A549 (cell line): ENCODE data around the gene TNRC6A.

ENCODE experiments used
- JUN ChIP-seq, 2 experiments: fragments of >200 bp; sonication (Bioruptor Twin); formaldehyde crosslinking; IDR thresholded peaks; 2 replicates in 1 of 2; 3 replicates in 1 of 2; pipeline ENCODE4 v1.6.1; 2016 to 2017
- POLR2A ChIP-seq: IDR thresholded peaks from 2 replicates; pipeline ENCODE4 v1.6.1; 2012; ENCODE audit warnings: mild to moderate bottlenecking, low read length
- RCOR1 ChIP-seq: fragments of 150-350 bp; IDR thresholded peaks from 2 replicates; pipeline ENCODE4 v1.6.1; 2014; ENCODE audit warnings: antibody characterized with exemption, low read length, low read depth
- TF ChIP-seq, protein P1 (sequence below): fragments of 200-600 bp; sonication (generic); IDR thresholded peaks from 2 replicates; pipeline ENCODE4 v1.6.1; 2016; ENCODE audit warnings: antibody characterized with exemption, mild to moderate bottlenecking, moderate library complexity
- TF ChIP-seq, protein P2 (sequence below): IDR thresholded peaks from 2 replicates; pipeline ENCODE4 v1.6.1; 2012
- TF ChIP-seq, protein P3 (sequence below): fragments of >200 bp; sonication (Bioruptor Twin); formaldehyde crosslinking; IDR thresholded peaks from 3 replicates; pipeline ENCODE4 v1.5.1; 2016

DNA sequence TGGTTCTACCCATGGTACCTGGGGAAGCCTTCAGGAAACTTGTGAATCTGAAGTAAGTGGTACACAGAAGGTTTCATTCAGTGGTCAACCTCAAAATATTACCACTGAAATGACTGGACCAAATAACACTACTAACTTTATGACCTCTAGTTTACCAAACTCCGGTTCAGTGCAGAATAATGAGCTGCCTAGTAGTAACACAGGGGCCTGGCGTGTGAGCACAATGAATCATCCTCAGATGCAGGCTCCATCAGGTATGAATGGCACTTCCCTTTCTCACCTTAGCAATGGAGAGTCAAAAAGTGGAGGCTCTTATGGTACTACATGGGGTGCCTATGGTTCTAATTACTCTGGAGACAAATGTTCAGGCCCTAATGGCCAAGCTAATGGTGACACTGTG is 60.4 kb downstream of the TNRC6A start:
- TF ChIP-seq, protein P1, sequence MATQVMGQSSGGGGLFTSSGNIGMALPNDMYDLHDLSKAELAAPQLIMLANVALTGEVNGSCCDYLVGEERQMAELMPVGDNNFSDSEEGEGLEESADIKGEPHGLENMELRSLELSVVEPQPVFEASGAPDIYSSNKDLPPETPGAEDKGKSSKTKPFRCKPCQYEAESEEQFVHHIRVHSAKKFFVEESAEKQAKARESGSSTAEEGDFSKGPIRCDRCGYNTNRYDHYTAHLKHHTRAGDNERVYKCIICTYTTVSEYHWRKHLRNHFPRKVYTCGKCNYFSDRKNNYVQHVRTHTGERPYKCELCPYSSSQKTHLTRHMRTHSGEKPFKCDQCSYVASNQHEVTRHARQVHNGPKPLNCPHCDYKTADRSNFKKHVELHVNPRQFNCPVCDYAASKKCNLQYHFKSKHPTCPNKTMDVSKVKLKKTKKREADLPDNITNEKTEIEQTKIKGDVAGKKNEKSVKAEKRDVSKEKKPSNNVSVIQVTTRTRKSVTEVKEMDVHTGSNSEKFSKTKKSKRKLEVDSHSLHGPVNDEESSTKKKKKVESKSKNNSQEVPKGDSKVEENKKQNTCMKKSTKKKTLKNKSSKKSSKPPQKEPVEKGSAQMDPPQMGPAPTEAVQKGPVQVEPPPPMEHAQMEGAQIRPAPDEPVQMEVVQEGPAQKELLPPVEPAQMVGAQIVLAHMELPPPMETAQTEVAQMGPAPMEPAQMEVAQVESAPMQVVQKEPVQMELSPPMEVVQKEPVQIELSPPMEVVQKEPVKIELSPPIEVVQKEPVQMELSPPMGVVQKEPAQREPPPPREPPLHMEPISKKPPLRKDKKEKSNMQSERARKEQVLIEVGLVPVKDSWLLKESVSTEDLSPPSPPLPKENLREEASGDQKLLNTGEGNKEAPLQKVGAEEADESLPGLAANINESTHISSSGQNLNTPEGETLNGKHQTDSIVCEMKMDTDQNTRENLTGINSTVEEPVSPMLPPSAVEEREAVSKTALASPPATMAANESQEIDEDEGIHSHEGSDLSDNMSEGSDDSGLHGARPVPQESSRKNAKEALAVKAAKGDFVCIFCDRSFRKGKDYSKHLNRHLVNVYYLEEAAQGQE: no peak
- TF ChIP-seq, protein P2, sequence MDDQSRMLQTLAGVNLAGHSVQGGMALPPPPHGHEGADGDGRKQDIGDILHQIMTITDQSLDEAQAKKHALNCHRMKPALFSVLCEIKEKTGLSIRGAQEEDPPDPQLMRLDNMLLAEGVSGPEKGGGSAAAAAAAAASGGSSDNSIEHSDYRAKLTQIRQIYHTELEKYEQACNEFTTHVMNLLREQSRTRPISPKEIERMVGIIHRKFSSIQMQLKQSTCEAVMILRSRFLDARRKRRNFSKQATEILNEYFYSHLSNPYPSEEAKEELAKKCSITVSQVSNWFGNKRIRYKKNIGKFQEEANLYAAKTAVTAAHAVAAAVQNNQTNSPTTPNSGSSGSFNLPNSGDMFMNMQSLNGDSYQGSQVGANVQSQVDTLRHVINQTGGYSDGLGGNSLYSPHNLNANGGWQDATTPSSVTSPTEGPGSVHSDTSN: no peak
- TF ChIP-seq POLR2A (no peak), JUN (IDR thresholded peaks at IDR 0.05) (no peak), RCOR1 (no peak)
- TF ChIP-seq, protein P3, sequence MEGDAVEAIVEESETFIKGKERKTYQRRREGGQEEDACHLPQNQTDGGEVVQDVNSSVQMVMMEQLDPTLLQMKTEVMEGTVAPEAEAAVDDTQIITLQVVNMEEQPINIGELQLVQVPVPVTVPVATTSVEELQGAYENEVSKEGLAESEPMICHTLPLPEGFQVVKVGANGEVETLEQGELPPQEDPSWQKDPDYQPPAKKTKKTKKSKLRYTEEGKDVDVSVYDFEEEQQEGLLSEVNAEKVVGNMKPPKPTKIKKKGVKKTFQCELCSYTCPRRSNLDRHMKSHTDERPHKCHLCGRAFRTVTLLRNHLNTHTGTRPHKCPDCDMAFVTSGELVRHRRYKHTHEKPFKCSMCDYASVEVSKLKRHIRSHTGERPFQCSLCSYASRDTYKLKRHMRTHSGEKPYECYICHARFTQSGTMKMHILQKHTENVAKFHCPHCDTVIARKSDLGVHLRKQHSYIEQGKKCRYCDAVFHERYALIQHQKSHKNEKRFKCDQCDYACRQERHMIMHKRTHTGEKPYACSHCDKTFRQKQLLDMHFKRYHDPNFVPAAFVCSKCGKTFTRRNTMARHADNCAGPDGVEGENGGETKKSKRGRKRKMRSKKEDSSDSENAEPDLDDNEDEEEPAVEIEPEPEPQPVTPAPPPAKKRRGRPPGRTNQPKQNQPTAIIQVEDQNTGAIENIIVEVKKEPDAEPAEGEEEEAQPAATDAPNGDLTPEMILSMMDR: no peak
